Right hindlimb (tissue), 1 donor: ENCODE results near the gene NPNT.

Experiments used
- DNase-seq: peaks from one replicate; pipeline ENCODE4 v3.0.0-alpha.2; 2018

NPNT gene

DNA sequence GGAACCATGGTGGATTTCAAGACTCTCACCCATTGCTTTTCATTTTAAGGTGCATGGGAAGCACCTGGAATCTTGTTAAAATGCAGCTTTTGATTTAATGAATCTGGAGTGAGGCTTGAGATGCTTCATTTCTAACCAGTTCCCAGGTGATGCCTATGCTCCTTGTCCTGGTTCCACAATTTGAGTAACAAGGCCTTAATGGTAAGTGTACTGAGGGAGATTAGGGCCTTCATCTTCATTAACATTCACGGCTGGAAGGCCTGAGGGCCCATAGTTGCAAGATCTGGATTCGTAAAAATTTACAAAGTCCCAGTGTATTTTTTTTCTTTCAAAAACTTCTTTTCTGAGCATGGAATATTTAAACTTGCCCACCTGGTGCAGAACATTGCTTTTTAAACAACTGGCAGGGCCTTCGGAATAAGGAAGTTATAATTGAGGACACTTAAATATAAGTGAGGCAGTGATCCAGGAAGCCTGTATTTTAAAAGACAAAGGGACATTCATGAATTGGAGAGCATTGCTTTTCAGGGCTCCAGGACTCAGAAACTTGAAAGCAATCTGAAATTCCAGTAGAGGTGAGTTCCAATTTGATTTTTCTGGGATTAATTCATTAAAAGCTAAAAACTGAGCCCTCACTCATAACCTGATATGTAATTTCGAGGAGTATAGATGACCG is 77.8 kb downstream of the NPNT start:
- DNase-seq: no peak

DNA sequence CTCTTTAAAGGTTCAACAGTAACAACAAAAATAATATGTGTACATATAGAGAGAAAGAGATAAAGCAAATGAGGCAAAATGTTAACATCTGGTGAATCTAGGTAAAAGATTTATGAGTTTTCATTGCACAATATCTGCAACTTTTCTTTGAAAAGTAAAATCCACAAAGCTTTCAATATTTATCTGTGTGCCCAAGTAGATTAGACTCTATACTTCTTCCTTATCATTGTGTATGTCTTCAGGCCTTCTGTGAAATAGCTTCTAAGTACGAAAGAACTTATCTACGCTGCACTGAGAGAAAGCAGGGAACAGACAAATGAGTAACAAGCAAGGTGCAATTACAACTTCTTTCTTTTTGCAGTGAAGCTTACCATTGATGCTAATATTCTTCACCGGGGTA is 81.6 kb downstream of the NPNT start:
- DNase-seq: no peak

DNA sequence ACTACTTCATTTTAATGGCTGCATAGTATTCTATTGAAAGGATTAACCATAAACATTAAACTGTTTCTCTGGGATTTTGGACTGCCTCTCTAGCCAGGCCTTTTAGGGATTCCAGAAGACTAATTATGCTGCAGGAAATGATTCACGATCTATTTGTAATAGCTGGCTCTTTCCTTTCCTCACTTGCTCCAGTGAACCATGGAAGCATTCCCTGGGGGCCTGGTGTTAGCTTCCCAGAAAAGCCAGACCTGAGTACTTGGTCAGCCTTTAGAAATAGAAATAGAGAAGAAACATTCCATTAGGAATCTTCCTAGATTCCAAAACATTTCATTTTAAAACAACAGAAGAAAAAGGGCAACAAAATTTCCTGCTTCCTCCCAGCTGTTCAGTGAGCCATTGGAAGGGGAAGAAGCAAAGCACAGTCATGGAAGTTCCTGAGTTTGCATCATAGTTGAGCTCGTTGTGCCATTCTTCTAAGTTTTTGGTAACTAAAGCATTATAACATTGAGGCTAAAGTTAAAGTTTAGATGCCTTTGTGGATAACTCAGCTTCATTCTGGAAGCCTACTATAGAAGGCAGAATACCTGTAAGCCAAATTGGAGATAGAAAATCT is 83.5 kb downstream of the NPNT start:
- no peak for DNase-seq

DNA sequence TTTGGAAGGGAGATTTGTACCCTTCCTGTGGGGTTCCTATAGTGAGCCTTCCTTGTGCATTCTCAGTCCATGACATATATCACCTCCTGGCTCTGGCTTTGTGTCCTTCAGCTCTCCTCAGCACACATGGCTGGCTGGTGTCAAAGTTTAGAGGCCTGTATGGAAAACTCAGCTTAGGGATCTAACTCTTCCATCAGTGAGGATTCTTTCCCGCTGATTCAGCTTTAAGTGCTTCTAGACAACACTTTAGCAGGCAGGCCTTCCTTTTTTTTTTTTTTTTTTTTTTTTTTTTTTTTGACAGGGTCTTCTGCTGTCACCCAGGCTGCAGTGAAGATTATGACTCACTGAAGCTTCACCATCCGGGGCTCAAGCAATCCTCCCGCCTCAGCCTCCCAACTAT is 84.2 kb downstream of the NPNT start:
- DNase-seq: no peak

DNA sequence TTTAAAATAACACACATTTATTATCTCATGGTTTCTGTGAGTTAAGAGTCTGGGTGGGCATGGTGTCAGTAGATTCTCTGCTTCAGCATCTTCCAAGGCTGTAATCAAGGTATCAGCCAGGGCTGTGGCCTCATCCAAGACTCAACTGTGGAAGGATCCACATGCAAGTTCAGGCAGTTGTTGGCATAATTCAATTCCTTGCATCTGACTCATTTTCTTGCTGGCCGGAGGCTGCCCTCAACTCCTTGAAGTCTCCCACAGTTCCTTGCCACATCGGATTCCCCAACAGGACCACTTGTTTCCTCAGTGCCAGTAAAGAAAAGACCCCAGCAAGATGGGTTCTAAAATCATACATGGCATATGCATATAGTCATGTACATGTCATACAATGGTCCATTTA is 93.4 kb downstream of the NPNT start:
- DNase-seq: no peak

DNA sequence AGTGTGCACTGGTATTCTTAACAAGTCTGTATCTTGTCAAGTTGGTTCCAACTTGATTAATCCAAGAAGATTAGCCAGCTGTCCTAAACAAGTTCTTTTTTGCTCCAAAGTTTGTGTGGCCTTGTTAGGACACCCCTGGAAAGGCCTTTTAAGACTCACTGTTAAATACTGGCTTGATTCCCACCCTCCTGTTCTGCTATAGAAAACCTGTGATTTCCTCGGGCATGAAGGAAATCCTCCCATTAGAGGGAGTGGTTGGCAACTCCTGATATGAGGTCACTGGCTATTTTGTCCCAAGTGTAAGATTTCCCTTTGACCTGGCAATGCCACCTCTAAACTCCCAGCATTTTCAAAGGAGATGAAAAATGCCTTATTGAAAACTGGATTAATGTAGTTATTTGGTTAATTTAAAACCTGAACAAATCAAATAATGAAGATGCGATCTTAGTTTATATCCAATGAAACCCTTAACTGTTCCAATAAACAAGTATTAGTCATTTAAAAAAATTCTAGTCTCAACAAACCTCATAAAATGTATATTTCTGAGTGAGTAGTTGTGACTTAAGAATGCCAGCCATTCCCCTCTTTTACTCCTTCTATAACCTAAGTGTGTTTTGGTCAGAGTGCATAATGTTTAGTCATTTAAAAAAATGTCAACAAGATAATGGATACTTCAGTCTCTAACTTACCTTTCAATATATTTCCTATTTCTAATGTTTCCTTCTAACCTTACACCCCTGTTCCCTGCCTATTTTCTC is 94.4 kb downstream of the NPNT start:
- DNase-seq: no peak

DNA sequence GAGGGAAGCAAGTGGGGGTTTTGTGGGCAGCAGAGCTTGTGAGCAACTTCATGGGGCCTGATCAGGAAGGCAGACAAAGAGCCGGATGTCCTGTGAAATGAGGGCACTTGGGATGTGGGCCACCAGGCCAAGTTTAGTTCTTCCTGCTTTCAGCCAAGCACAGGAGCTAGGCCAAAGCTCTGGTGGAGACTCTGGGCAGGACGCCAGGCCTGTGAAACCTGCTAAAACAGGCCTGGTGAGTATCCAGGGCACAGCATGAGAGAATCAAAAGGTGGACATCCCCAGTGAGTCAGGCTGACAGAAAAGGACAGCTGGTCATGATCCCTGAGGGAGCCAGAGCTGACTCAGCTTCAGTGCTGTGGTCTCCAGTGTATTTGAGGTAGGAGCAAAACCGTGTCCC is 95.7 kb downstream of the NPNT start:
- DNase-seq: peak; percentile 64

DNA sequence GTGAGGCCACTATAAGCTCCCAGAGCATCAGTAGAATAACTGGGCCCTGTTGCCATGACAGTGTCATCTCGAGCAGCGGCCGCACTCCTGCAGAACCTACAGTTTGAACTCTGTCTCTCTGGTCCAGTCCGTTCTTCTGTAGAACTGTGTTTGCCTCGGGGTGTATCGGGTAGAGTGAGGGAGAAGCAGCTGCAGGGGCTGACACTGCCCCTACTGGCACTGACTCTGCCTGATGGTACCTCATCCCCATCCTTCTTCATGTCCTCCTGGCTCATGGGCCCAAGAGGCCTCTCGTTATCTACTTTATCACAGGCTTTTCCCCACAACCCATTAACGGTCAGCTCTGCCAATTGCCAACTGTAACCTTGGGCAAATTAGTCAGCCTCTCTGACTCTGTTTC is 96.5 kb downstream of the NPNT start:
- DNase-seq: no peak

DNA sequence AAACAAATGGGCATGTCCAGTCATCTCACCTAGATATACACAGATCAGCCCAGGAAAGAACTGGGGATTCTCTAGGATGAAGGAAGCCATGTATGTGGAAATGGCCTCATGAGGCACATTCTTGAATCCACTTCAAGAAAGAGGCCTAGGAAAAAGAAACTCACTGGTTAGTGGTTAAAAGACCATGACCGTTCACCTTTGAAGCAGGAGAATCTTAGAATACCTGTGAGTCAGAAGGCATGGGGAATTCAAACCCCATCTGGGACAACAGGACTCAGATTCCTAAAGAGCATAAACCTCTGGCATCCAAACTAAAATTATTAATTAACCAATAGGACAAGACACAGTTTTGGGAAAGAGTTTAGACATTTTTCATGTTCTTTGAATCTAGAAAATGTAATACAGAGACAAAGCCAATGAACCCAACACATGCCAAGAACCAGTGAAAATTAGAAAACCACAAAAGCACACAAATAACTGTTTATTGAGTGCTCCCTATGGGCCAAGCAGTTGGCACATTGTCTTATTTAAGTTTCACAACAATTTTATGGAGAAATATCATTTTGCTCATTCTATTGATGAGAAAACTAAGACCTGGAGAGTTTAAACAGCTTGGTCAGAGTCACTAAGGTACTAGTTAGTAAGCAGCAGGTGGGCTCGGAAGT is 97.5 kb downstream of the NPNT start:
- DNase-seq: no peak

DNA sequence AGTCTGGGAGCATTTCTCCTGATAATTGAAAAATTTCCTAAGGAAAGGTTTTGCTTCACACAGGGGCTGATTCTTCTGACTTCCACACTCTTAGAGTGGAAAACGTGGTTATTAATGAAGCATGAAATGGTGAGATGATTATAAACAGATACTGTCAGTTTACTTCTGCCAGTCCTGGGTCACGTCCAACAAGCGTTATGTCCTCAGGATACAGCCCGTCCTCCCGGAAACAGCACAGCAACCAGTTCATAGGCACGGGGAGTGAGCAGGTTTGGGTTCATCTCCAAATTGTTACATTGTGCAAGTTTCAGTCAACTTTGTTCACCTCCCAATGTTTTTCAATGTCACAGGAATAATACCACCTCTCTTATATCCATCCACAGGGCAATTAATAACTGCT is 98.8 kb downstream of the NPNT start:
- no peak for DNase-seq

DNA sequence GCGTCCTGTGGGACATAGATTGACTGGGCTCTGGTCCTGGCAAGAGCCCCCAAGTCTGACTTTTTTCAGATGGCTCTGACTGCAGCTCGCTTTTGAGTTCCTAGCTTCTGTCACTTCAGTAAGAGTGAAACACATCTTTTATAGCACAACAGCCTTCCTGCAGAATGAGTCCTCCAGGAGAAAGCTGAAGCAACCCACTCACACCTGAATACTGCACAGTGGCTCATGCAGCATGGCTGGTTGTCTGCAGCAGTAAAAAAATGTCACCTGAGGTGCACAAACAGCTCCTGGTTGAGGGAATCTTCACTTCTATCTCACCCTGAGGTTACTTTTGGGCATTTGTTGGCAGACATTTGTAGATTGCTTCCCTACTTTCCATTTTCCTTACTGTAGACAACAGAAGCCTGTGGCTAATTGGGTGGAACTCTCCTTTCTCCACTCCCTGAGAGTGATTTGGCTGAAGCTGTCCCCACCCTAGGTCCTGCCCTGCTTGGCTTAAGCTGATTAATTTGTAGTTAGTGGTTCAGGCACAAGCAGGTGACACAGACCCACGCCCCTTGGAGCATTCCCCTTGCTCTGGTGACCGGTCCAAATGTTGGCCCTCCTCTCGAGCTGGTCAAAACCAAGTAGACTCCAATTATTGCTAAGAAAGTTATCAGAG is 99.7 kb downstream of the NPNT start:
- DNase-seq: no peak

DNA sequence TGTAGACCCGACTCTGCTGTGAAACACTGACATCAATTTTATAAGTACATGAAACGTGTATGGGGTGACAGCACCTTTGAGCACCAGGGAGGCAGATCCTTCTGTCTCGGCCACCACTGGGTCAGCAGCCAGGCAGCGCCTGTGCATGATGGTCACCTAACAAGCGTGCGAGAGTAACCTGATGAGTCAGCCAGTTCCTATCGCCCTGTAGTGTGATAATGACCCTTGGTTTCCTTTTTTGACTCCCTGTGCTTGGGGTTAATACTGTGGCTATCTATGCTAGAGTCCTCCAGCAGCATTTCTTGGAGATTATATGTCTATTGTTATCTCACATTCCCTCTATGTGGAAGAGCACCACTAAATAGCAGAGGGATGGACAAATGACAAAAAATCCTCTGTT is 101.6 kb downstream of the NPNT start:
- no peak for DNase-seq

DNA sequence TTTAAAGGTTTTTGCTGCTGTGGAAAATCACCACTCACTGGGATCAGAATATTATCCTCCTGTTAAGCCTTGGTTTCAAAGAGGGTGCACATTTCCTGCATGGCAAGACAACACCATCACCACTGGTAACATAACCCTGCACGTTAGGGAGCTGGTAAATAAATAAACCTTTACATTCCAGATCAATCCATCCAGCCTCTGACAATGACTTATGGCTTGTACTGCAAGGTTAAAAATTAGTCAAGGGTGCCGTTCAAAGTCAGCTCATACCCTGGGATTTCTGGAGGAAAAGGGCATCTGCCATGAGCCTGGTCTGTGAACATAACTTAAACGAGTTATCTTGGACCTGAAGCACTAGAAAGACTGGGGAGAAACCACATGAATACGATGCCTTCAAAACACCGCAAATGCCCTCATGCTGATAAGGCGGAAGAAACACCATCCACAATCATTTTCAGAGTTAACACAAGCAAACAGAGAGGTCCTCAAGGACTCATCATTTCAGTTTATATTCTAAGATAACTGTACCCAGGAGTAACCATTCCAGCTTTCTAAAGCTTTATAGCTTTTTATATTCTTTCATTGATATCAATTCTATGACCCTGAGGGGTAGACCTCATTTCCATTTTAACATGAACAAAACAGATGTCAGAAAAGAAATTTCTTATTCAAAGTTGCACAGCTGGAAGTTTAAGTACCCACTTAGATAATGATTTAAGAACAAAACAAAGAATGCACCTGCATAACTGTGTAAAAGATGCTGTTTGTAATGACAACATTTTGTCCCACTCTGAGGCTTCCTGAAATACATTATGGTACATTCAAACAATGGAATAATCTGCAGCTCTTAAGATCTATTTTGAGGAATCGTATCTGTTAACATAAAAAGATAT is 103.1 kb downstream of the NPNT start:
- no peak for DNase-seq

DNA sequence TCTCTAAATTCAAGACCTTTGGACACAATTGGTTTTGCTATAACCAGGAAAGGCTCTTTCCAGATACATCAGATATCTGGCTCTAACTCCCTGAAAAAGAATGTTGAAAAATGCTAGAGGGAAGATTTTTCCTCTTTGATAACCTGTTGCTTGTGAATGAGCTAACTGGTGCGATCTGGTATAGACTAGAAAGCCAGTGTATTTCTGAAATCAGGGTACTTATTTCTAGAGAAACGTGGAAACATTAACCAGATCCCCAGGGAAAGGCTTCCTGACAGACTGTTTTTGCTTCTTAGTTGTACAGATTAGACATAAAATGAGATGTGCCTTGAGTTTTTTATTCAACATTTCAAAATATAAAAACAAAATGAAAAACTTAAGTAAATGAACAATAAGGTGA is 107.7 kb downstream of the NPNT start:
- no peak for DNase-seq

DNA sequence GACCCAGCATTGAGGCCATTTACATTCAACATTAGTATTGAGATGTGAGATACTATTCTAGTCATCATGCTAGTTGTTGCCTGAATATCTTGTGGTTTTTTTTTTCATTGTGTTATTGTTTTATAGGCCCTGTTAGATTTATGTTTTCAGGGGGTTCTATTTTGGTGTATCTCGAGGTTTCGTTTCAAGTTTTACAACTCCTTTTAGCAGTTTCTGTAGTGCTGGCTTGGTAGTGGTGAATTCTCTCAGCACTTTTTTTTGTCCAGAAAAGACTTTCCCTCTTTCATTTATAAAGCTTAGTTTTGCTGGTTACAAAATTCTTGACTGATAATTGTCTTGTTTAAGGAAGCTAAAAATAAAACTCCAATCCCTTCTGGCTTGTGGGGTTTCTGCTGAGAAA is 115.5 kb downstream of the NPNT start:
- DNase-seq: no peak

DNA sequence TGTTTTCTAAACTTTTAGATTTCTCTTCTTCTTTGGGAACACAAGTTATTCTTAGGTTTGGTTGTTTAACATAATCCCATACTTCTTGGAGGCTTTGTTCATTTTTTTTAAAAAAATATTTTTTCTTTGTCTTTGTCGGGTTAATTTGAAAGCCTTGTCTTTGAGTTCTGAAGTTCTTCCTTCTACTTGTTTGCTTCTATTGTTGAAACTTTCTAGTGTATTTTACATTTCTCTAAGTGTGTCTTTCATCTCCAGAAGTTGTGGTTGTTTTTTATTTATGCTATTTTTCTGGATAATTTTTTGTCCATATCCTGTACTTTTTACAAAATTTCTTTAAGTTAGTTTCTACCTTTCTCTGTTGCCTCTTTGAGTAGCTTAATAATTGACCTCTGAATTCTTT is 116.1 kb downstream of the NPNT start:
- DNase-seq: no peak

DNA sequence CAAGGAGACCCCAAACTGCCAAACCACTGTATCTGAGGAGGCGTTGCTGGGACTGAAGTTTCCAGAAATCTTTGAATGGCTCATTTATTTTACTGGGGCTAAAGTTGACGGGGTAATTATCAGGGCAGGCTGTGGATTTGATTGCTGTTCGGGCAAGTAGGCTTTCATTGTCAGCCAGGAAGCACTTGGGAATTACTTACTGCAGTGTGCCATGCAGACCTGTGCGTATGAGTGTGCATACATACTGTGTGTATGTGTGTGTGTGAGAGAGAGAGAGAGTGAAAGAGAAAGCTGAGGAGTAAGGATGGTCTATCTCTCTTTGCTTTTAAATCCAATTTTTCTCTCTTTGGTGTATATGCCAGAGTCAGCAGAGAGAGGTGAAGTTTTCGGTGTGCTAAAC is 122.7 kb downstream of the NPNT start:
- no peak for DNase-seq

DNA sequence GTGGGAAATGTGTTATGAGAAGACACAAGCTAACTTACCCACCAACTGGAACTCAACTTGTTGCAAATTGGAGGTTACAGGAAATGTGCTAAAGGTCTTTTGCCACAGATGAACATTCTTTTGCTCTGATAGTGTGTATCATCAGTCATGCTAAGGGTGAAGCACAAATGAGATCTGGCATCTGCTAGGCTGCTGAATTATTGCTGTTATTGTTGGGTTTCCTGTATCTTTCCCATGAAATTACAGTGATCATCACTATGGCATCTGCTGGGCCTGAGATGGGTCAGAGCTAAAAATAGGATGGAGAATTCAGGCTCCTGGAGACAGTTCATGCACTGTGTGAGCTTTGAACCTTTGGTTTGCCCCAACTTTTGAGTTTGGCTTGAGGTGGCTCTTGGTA is 124.5 kb downstream of the NPNT start:
- no peak for DNase-seq
